WTC11 (cell line): ENCODE data around the gene CDYL. TPM values are rescaled to one million over a fixed set of nuclear protein-coding genes. Genes with fewer than 3 reads are reported as not detected.

Experiments used
- ATAC-seq: fragments of 200-7000 bp; cut with Tn5 transposase; 2 replicates; pipeline ENCODE4 v1.10.0; 2021; ENCODE audit warnings: mild to moderate bottlenecking, moderate library complexity
- CTCF ChIA-PET: fragments of 300-600 bp; sonication (Branson Sonifier 250); formaldehyde crosslinking; loops from one replicate; lab custom pipeline; 2021; ENCODE audit warnings: antibody characterized with exemption; lab: Charles Lee
- POLR2A ChIA-PET: fragments of 350-600 bp; sonication (Branson Sonifier 250); formaldehyde crosslinking; loops from one replicate; lab custom pipeline; 2021; ENCODE audit warnings: antibody characterized with exemption; lab: Charles Lee
- DNase-seq: peaks from one replicate; pipeline ENCODE4 v3.0.0; 2021; ENCODE audit warnings: low spot score
- H3K27ac Mint-ChIP-seq: 2 replicates; pipeline ENCODE4 v1.8.0; 2021; ENCODE audit warnings: mixed read lengths
- H3K27me3 Mint-ChIP-seq: 2 replicates; pipeline ENCODE4 v1.8.0; 2021; ENCODE audit warnings: low read depth, mild to moderate bottlenecking, moderate library complexity, mixed read lengths
- H3K36me3 Mint-ChIP-seq: 2 replicates; pipeline ENCODE4 v1.8.0; 2021; ENCODE audit warnings: mixed read lengths
- H3K4me1 Mint-ChIP-seq: 2 replicates; pipeline ENCODE4 v1.8.0; 2022; ENCODE audit warnings: mixed read lengths
- H3K4me3 Mint-ChIP-seq: 2 replicates; pipeline ENCODE4 v1.8.0; 2021; ENCODE audit warnings: mild to moderate bottlenecking, moderate library complexity, mixed read lengths
- H3K9me3 Mint-ChIP-seq: 2 replicates; pipeline ENCODE4 v1.8.0; 2021; ENCODE audit warnings: mixed read lengths
- EMX1 ChIP-seq: fragments of 250-450 bp; sonication (Bioruptor Pico); IDR thresholded peaks from 2 replicates; pipeline ENCODE4 v1.8.0; 2021; ENCODE audit warnings: mild to moderate bottlenecking
- ESRRA ChIP-seq: sonication (generic); formaldehyde crosslinking; IDR thresholded peaks from 2 replicates; pipeline ENCODE4 v1.8.1; 2022; ENCODE audit warnings: mild to moderate bottlenecking, missing genetic modification reagents, borderline replicate concordance
- ETV6 ChIP-seq: sonication (generic); formaldehyde crosslinking; IDR thresholded peaks from 2 replicates; pipeline ENCODE4 v1.8.1; 2022; ENCODE audit warnings: mild to moderate bottlenecking, missing genetic modification reagents
- FOXJ3 ChIP-seq: sonication (generic); formaldehyde crosslinking; IDR thresholded peaks from 2 replicates; pipeline ENCODE4 v1.9.0; 2021; ENCODE audit warnings: missing genetic modification reagents, mild to moderate bottlenecking, borderline replicate concordance
- IRF2 ChIP-seq: sonication (generic); formaldehyde crosslinking; IDR thresholded peaks from 2 replicates; pipeline ENCODE4 v1.8.0; 2022; ENCODE audit warnings: low read depth, missing genetic modification reagents, borderline replicate concordance
- NFATC4 ChIP-seq: fragments of 250-450 bp; sonication (Bioruptor Pico); IDR thresholded peaks from 2 replicates; pipeline ENCODE4 v1.9.0; 2021; ENCODE audit warnings: mild to moderate bottlenecking
- NFYB ChIP-seq: sonication (generic); formaldehyde crosslinking; conservative IDR thresholded peaks from 2 replicates; pipeline ENCODE4 v1.8.0; 2022; ENCODE audit warnings: low read depth, missing genetic modification reagents
- NR1H2 ChIP-seq: sonication (generic); formaldehyde crosslinking; IDR thresholded peaks from 2 replicates; pipeline ENCODE4 v1.9.0; 2021; ENCODE audit warnings: mild to moderate bottlenecking, moderate library complexity, missing genetic modification reagents
- NR3C1 ChIP-seq: sonication (generic); formaldehyde crosslinking; conservative IDR thresholded peaks from 2 replicates; pipeline ENCODE4 v1.8.1; 2023; ENCODE audit warnings: low read depth, mild to moderate bottlenecking, missing genetic modification reagents
- RELA ChIP-seq: sonication (generic); formaldehyde crosslinking; IDR thresholded peaks from 2 replicates; pipeline ENCODE4 v1.8.1; 2022; ENCODE audit warnings: missing genetic modification reagents, mild to moderate bottlenecking, borderline replicate concordance
- RORB ChIP-seq: fragments of 250-450 bp; sonication (Bioruptor Pico); IDR thresholded peaks from 2 replicates; pipeline ENCODE4 v1.9.0; 2021; ENCODE audit warnings: mild to moderate bottlenecking
- TCF7 ChIP-seq: sonication (generic); formaldehyde crosslinking; IDR thresholded peaks from 2 replicates; pipeline ENCODE4 v1.8.0; 2022; ENCODE audit warnings: mild to moderate bottlenecking, low read depth, missing genetic modification reagents, moderate library complexity
- ZBTB21 ChIP-seq: sonication (generic); formaldehyde crosslinking; IDR thresholded peaks from 2 replicates; pipeline ENCODE4 v1.8.1; 2023; ENCODE audit warnings: mild to moderate bottlenecking, missing genetic modification reagents, borderline replicate concordance
- ZNF138 ChIP-seq: sonication (generic); formaldehyde crosslinking; conservative IDR thresholded peaks from 2 replicates; pipeline ENCODE4 v1.8.1; 2022; ENCODE audit warnings: mild to moderate bottlenecking, moderate library complexity, missing genetic modification reagents
- ZNF263 ChIP-seq: sonication (generic); formaldehyde crosslinking; IDR thresholded peaks from 2 replicates; pipeline ENCODE4 v1.8.1; 2022; ENCODE audit warnings: low read depth, mild to moderate bottlenecking, moderate library complexity, missing genetic modification reagents
- ZNF416 ChIP-seq: fragments of 250-450 bp; sonication (Bioruptor Pico); IDR thresholded peaks from 2 replicates; pipeline ENCODE4 v1.9.0; 2021; ENCODE audit warnings: mild to moderate bottlenecking, inconsistent platforms
- total RNA-seq: library from RNA; stranded (reverse); gene quantifications from 3 replicates; pipeline ENCODE4 v1.2.3, GENCODE V29; 2021
- TF ChIP-seq, protein P1 (sequence below): sonication (generic); formaldehyde crosslinking; IDR thresholded peaks from 2 replicates; pipeline ENCODE4 v1.8.1; 2022; ENCODE audit warnings: missing genetic modification reagents, borderline replicate concordance
- TF ChIP-seq, protein P2 (sequence below): sonication (generic); formaldehyde crosslinking; IDR thresholded peaks from 2 replicates; pipeline ENCODE4 v1.8.1; 2022; ENCODE audit warnings: mild to moderate bottlenecking, moderate library complexity, missing genetic modification reagents
- TF ChIP-seq, protein P3 (sequence below): sonication (generic); formaldehyde crosslinking; IDR thresholded peaks from 2 replicates; pipeline ENCODE4 v1.8.1; 2023; ENCODE audit warnings: mild to moderate bottlenecking, missing genetic modification reagents
- TF ChIP-seq, protein P4 (sequence below): sonication (generic); formaldehyde crosslinking; conservative IDR thresholded peaks from 2 replicates; pipeline ENCODE4 v1.8.1; 2023; ENCODE audit warnings: mild to moderate bottlenecking, low read depth, missing genetic modification reagents, moderate library complexity

The CDYL gene
- total RNA-seq, 1 experiment from 2014 or later: 92.0 TPM

DNA sequence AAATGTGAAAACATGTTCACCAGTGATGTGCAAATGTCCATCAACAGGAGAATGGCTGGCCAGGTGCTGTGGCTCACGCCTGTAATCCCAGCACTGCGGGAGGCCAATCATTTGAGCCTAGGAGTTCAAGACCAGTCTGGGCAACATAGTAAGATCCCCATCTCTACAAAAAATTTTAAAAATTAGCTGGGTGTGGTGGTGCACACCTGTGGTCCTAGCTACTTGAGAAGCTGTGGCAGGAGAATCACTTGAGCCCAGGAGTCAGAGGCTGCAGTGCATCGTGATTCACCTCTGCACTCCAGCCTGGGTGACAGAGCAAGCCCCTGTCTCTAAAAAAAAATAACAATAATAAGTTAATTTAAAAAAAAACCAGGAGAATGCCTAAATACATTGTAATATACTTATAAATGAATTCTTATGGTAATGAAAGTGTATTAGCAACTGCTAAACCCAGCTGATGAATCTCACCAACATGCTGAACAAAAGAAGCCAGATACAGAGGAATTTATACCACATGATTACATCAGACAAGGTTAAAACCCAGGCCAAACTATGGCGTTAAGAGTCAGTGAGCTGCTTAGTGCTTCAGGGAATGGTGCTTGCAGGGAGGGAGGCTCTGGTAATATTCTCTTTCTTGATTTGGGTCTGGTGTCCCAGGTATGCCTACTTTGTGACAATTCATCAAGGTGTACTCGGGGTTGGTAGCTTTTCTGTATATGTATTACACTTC lies 191.3 kb downstream of the CDYL start:
- no peaks in the 10 kb centered on the region for H3K9me3 Mint-ChIP-seq
- CTCF ChIA-PET: no interaction called here
- ATAC-seq (no peak), DNase-seq (no peak)
- TF ChIP-seq NR1H2 (CRISPR knock-in tag): no peak
- no peak for TF ChIP-seq ZBTB21 (CRISPR knock-in tag)
- TF ChIP-seq NFATC4 (CRISPR knock-in tag): no peak
- no peak for TF ChIP-seq TCF7 (CRISPR knock-in tag)
- no peak for TF ChIP-seq IRF2
- no peak for TF ChIP-seq RORB (CRISPR knock-in tag)
- no peak for TF ChIP-seq FOXJ3 (CRISPR knock-in tag)
- TF ChIP-seq, protein P1, sequence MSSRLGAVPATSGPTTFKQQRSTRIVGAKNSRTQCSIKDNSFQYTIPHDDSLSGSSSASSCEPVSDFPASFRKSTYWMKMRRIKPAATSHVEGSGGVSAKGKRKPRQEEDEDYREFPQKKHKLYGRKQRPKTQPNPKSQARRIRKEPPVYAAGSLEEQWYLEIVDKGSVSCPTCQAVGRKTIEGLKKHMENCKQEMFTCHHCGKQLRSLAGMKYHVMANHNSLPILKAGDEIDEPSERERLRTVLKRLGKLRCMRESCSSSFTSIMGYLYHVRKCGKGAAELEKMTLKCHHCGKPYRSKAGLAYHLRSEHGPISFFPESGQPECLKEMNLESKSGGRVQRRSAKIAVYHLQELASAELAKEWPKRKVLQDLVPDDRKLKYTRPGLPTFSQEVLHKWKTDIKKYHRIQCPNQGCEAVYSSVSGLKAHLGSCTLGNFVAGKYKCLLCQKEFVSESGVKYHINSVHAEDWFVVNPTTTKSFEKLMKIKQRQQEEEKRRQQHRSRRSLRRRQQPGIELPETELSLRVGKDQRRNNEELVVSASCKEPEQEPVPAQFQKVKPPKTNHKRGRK: no peak
- no peak for TF ChIP-seq NR3C1 (CRISPR knock-in tag)
- TF ChIP-seq NFYB (CRISPR knock-in tag): no peak
- TF ChIP-seq ZNF263 (CRISPR knock-in tag): no peak
- no peak for TF ChIP-seq ZNF138 (CRISPR knock-in tag)
- TF ChIP-seq, protein P2, sequence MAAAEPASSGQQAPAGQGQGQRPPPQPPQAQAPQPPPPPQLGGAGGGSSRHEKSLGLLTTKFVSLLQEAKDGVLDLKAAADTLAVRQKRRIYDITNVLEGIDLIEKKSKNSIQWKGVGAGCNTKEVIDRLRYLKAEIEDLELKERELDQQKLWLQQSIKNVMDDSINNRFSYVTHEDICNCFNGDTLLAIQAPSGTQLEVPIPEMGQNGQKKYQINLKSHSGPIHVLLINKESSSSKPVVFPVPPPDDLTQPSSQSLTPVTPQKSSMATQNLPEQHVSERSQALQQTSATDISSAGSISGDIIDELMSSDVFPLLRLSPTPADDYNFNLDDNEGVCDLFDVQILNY: no peak
- no peak for TF ChIP-seq ZNF416 (CRISPR knock-in tag)
- TF ChIP-seq, protein P3, sequence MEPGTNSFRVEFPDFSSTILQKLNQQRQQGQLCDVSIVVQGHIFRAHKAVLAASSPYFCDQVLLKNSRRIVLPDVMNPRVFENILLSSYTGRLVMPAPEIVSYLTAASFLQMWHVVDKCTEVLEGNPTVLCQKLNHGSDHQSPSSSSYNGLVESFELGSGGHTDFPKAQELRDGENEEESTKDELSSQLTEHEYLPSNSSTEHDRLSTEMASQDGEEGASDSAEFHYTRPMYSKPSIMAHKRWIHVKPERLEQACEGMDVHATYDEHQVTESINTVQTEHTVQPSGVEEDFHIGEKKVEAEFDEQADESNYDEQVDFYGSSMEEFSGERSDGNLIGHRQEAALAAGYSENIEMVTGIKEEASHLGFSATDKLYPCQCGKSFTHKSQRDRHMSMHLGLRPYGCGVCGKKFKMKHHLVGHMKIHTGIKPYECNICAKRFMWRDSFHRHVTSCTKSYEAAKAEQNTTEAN (CRISPR knock-in tag): no peak
- no peak for TF ChIP-seq ESRRA (CRISPR knock-in tag)
- TF ChIP-seq, protein P4, sequence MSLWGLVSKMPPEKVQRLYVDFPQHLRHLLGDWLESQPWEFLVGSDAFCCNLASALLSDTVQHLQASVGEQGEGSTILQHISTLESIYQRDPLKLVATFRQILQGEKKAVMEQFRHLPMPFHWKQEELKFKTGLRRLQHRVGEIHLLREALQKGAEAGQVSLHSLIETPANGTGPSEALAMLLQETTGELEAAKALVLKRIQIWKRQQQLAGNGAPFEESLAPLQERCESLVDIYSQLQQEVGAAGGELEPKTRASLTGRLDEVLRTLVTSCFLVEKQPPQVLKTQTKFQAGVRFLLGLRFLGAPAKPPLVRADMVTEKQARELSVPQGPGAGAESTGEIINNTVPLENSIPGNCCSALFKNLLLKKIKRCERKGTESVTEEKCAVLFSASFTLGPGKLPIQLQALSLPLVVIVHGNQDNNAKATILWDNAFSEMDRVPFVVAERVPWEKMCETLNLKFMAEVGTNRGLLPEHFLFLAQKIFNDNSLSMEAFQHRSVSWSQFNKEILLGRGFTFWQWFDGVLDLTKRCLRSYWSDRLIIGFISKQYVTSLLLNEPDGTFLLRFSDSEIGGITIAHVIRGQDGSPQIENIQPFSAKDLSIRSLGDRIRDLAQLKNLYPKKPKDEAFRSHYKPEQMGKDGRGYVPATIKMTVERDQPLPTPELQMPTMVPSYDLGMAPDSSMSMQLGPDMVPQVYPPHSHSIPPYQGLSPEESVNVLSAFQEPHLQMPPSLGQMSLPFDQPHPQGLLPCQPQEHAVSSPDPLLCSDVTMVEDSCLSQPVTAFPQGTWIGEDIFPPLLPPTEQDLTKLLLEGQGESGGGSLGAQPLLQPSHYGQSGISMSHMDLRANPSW (CRISPR knock-in tag): no peak
- TF ChIP-seq ETV6 (CRISPR knock-in tag): no peak
- no peak for TF ChIP-seq EMX1
- TF ChIP-seq RELA (CRISPR knock-in tag): no peak
- POLR2A ChIA-PET: no interaction called here
- no peak overlapping the region for H3K27ac Mint-ChIP-seq
- no peak overlapping the region for H3K4me3 Mint-ChIP-seq
- no peaks in the 10 kb centered on the region for H3K36me3 Mint-ChIP-seq
- no peaks in the 10 kb centered on the region; the same call in 1 of the 2 replicates for H3K27me3 Mint-ChIP-seq
- H3K4me1 Mint-ChIP-seq: peaks cover 12% of the 10 kb centered on the region
